Naive thymus-derived CD8-positive, alpha-beta T cell (primary cell): ENCODE measurements around the gene INPP5D. TPM values are rescaled to one million over a fixed set of nuclear protein-coding genes. Genes with fewer than 3 reads are reported as not detected.
"Not testable (repeated sequence)": the region's sequence is repeated elsewhere in the genome, so short reads cannot be mapped to it uniquely, and the experiment has no call there.

Source experiments
- ATAC-seq, 2 donors: fragments of 150-1000 bp; cut with Tn5 transposase in 1 of 2; sonication (Bioruptor Pico), chemical (Tn5 transposase) in 1 of 2; 1 replicate in 1 of 2; 2 replicates in 1 of 2; pipeline ENCODE4 v1.10.0; 2021; ENCODE audit warnings: mild to moderate bottlenecking in 2 of 2, moderate library complexity in 2 of 2
- POLR2A ChIA-PET: fragments of 350-600 bp; sonication (Branson Sonifier 250); formaldehyde crosslinking; loops from one replicate; lab custom pipeline; 2021; ENCODE audit warnings: antibody characterized with exemption; lab: Charles Lee
- DNase-seq, 10 donors: peaks; one replicate each; pipeline versions ENCODE4 v3.0.0 to v3.0.0-alpha.2; 2020 to 2022
- H3K27ac Mint-ChIP-seq, 10 donors: one replicate each; pipeline ENCODE4 v1.8.0; 2020 to 2022; ENCODE audit warnings: mild to moderate bottlenecking in 10 of 10, mixed read lengths in 10 of 10, moderate library complexity in 4 of 10, inconsistent platforms in 1 of 10
- H3K27me3 Mint-ChIP-seq, 5 donors: one replicate each; pipeline ENCODE4 v1.8.0; 2021 to 2022; ENCODE audit warnings: mixed read lengths in 5 of 5
- H3K36me3 Mint-ChIP-seq, 3 donors: one replicate each; pipeline ENCODE4 v1.8.0; 2020 to 2022; ENCODE audit warnings: mixed read lengths in 3 of 3, mild to moderate bottlenecking in 2 of 3, inconsistent platforms in 1 of 3
- H3K4me1 Mint-ChIP-seq, 4 donors: one replicate each; pipeline ENCODE4 v1.8.0; 2021 to 2022; ENCODE audit warnings: mixed read lengths in 4 of 4
- H3K4me3 Mint-ChIP-seq, 10 donors: one replicate each; pipeline ENCODE4 v1.8.0; 2020 to 2022; ENCODE audit warnings: mild to moderate bottlenecking in 10 of 10, mixed read lengths in 10 of 10, moderate library complexity in 6 of 10, inconsistent platforms in 1 of 10
- H3K9me3 Mint-ChIP-seq, 9 donors: one replicate each; pipeline ENCODE4 v1.8.0; 2020 to 2022; ENCODE audit warnings: mixed read lengths in 9 of 9, mild to moderate bottlenecking in 3 of 9, inconsistent platforms in 1 of 9, moderate library complexity in 1 of 9
- polyA plus RNA-seq, 3 donors: library from polyadenylated mRNA; unstranded; fragments of 300-500 nt; fragmentation: Illumina TruSeq; gene quantifications; one replicate each; pipeline ENCODE4 v1.2.3, GENCODE V29; 2021
- total RNA-seq, 8 experiments: library from RNA in 2 of 8; stranded (reverse) in 2 of 8; gene quantifications; one replicate each; pipeline ENCODE4 v1.2.3 and lab custom pipeline; 2021 to 2026

The INPP5D gene
- total RNA-seq (100 to 1,000 TPM; 123 to 124 TPM), polyA plus RNA-seq (10 to 100 TPM; 36.4 to 88.3 (median 44.7) TPM), total RNA-seq (lab: John Stamatoyannopoulos, UW) (64.8 to 215 (median 187) reads per million in 6 experiments)

GRCh38 chr2:233059797-233060500, at the start of gene INPP5D:
Gene INPP5D, plus strand, starts transcription at chr2:233060342. Its CDS starts 137 bp downstream, at chr2:233060479.
- DNase-seq (peak; percentile 52 to 87 (median 76)), ATAC-seq (peak; percentile 85 to 86)
- peak within 1 kb of the TSS; percentile 89 to 99 (median 94) for H3K4me3 Mint-ChIP-seq
- H3K27me3 Mint-ChIP-seq: no peaks in the 10 kb centered on the region
- peaks cover 29 to 47% (median 45%) of the 10 kb centered on the region in 4 donors for H3K4me1 Mint-ChIP-seq
- POLR2A ChIA-PET: interaction anchor here (0.5 to 5.7 kb wide), 29 partner anchors 9 to 1886 kb away, joined by 3 to 175 read pairs (median 4); partner anchors contain the start of gene ATG16L1
- peaks cover 0 to 7% (median 0%) of the 10 kb centered on the region in 3 donors for H3K36me3 Mint-ChIP-seq
- no peaks in the 10 kb centered on the region for H3K9me3 Mint-ChIP-seq
- H3K27ac Mint-ChIP-seq: peak within 1 kb of the TSS; percentile 92 to 99 (median 98)

GRCh38 chr2:233010569-233011267, 49.4 kb upstream of the INPP5D start:
- H3K9me3 Mint-ChIP-seq: peaks cover 0 to 1% (median 0%) of the 10 kb centered on the region in 9 donors
- H3K4me3 Mint-ChIP-seq: no peak overlapping the region
- no peak overlapping the region for H3K27ac Mint-ChIP-seq
- no peaks in the 10 kb centered on the region for H3K27me3 Mint-ChIP-seq
- DNase-seq: no peak
- peaks cover 0 to 6% (median 0%) of the 10 kb centered on the region in 4 donors for H3K4me1 Mint-ChIP-seq
- POLR2A ChIA-PET: no interaction called here
- peaks cover 0 to 2% (median 0%) of the 10 kb centered on the region in 3 donors for H3K36me3 Mint-ChIP-seq
- no peak for ATAC-seq

- H3K4me1 Mint-ChIP-seq: peaks cover 0 to 6% (median under 1%) of the 10 kb centered on the region in 4 donors
Measured at GRCh38 chr2:233011268-233011650, 48.9 kb upstream of the INPP5D start.

GRCh38 chr2:233011702-233012131, 48.4 kb upstream of the INPP5D start:
- POLR2A ChIA-PET: no interaction called here
- DNase-seq (no peak), ATAC-seq (no peak)
- peaks cover 0 to 6% (median 1%) of the 10 kb centered on the region in 4 donors for H3K4me1 Mint-ChIP-seq
- H3K4me3 Mint-ChIP-seq: no peak overlapping the region
- peaks cover 0 to 5% (median 0%) of the 10 kb centered on the region in 9 donors for H3K9me3 Mint-ChIP-seq
- no peaks in the 10 kb centered on the region for H3K27me3 Mint-ChIP-seq
- H3K36me3 Mint-ChIP-seq: peaks cover 0 to 2% (median 0%) of the 10 kb centered on the region in 3 donors
- H3K27ac Mint-ChIP-seq: no peak overlapping the region

More at GRCh38 chr2:233011268-233011650, 48.9 kb upstream of the INPP5D start:
- Mint-ChIP-seq H3K36me3 (peaks cover 0 to 3% (median 0%) of the 10 kb centered on the region in 3 donors), H3K4me3 (no peak overlapping the region), H3K27me3 (no peaks in the 10 kb centered on the region), H3K27ac (no peak overlapping the region), H3K9me3 (peaks cover 0 to 3% (median 0%) of the 10 kb centered on the region in 9 donors)
- POLR2A ChIA-PET: no interaction called here
- ATAC-seq (no peak), DNase-seq (no peak)

GRCh38 chr2:233012301-233012971, 47.7 kb upstream of the INPP5D start:
- POLR2A ChIA-PET: interaction anchor here (0.5 kb wide), 1 partner anchor 37 kb away, joined by 3 read pairs; no protein-coding TSS in a partner anchor
- DNase-seq (no peak), ATAC-seq (no peak)
- H3K4me3 Mint-ChIP-seq: no peak overlapping the region
- H3K27me3 Mint-ChIP-seq: no peaks in the 10 kb centered on the region
- H3K9me3 Mint-ChIP-seq: peaks cover 0 to 5% (median under 1%) of the 10 kb centered on the region in 9 donors
- peak overlapping the region in 1 of 10 donors; percentile 22 for H3K27ac Mint-ChIP-seq
- H3K36me3 Mint-ChIP-seq: peaks cover 0 to 4% (median 2%) of the 10 kb centered on the region in 3 donors
- H3K4me1 Mint-ChIP-seq: peaks cover 0 to 6% (median 1%) of the 10 kb centered on the region in 4 donors

GRCh38 chr2:233013027-233013461, 47.1 kb upstream of the INPP5D start, which contains the start of gene NGEF:
Gene NGEF, minus strand, starts transcription at chr2:233013256. Its CDS starts 38,366 bp downstream, at chr2:232974890.
- no peaks in the 10 kb centered on the region for H3K27me3 Mint-ChIP-seq
- peak within 1 kb of the TSS in 1 of 10 donors; percentile 33 for H3K4me3 Mint-ChIP-seq
- no peak for ATAC-seq
- POLR2A ChIA-PET: no interaction called here
- peaks cover 0 to 6% (median 1%) of the 10 kb centered on the region in 4 donors for H3K4me1 Mint-ChIP-seq
- H3K27ac Mint-ChIP-seq: peak within 1 kb of the TSS in 1 of 10 donors; percentile 22
- DNase-seq: no peak
- peaks cover 0 to 6% (median 5%) of the 10 kb centered on the region in 3 donors for H3K36me3 Mint-ChIP-seq
- peaks cover 0 to 7% (median 1%) of the 10 kb centered on the region in 9 donors for H3K9me3 Mint-ChIP-seq

GRCh38 chr2:233013650-233014049, 46.5 kb upstream of the INPP5D start:
- Mint-ChIP-seq H3K36me3 (peaks cover 0 to 6% (median 5%) of the 10 kb centered on the region in 3 donors), H3K4me3 (peak overlapping the region in 1 of 10 donors; percentile 33), H3K27me3 (no peaks in the 10 kb centered on the region), H3K9me3 (peaks cover 0 to 7% (median 1%) of the 10 kb centered on the region in 9 donors), H3K27ac (no peak overlapping the region), H3K4me1 (peaks cover 0 to 6% (median 1%) of the 10 kb centered on the region in 4 donors)
- POLR2A ChIA-PET: no interaction called here
- DNase-seq (no peak), ATAC-seq (no peak)

GRCh38 chr2:233015019-233015645, 45.0 kb upstream of the INPP5D start:
- peaks cover 0 to 6% (median 5%) of the 10 kb centered on the region in 3 donors for H3K36me3 Mint-ChIP-seq
- DNase-seq (no peak), ATAC-seq (no peak)
- no peak overlapping the region for H3K27ac Mint-ChIP-seq
- peaks cover 0 to 7% (median 1%) of the 10 kb centered on the region in 9 donors for H3K9me3 Mint-ChIP-seq
- H3K4me1 Mint-ChIP-seq: peaks cover 0 to 6% (median 1%) of the 10 kb centered on the region in 4 donors
- no peak overlapping the region for H3K4me3 Mint-ChIP-seq
- POLR2A ChIA-PET: no interaction called here
- no peaks in the 10 kb centered on the region for H3K27me3 Mint-ChIP-seq

GRCh38 chr2:233017947-233018346, 42.2 kb upstream of the INPP5D start:
- ATAC-seq (no peak), DNase-seq (no peak)
- peaks cover 0 to 12% (median 1%) of the 10 kb centered on the region in 9 donors for H3K9me3 Mint-ChIP-seq
- no peaks in the 10 kb centered on the region for H3K27me3 Mint-ChIP-seq
- H3K4me3 Mint-ChIP-seq: no peak overlapping the region
- peaks cover 0 to 6% (median 5%) of the 10 kb centered on the region in 3 donors for H3K36me3 Mint-ChIP-seq
- POLR2A ChIA-PET: no interaction called here
- H3K4me1 Mint-ChIP-seq: peaks cover 0 to 2% (median 0%) of the 10 kb centered on the region in 4 donors
- H3K27ac Mint-ChIP-seq: no peak overlapping the region

- H3K27me3 Mint-ChIP-seq, POLR2A ChIA-PET, H3K36me3 Mint-ChIP-seq: not testable (repeated sequence)
Measured at GRCh38 chr2:233019610-233020009, 40.5 kb upstream of the INPP5D start.

GRCh38 chr2:233020454-233020853, 39.7 kb upstream of the INPP5D start:
- Mint-ChIP-seq H3K36me3 (peaks cover 0 to 6% (median 5%) of the 10 kb centered on the region in 3 donors), H3K9me3 (peaks cover 0 to 12% (median 1%) of the 10 kb centered on the region in 9 donors), H3K27me3 (no peaks in the 10 kb centered on the region), H3K4me1 (peaks cover 0 to 2% (median 0%) of the 10 kb centered on the region in 4 donors), H3K4me3 (no peak overlapping the region), H3K27ac (peak overlapping the region in 1 of 10 donors; percentile 48)
- POLR2A ChIA-PET: no interaction called here
- ATAC-seq (no peak), DNase-seq (no peak)

More at GRCh38 chr2:233019610-233020009, 40.5 kb upstream of the INPP5D start:
- not testable (repeated sequence) for H3K4me3 Mint-ChIP-seq, ATAC-seq, H3K4me1 Mint-ChIP-seq, H3K27ac Mint-ChIP-seq, DNase-seq
- peaks cover 0 to 12% (median 1%) of the 10 kb centered on the region in 9 donors for H3K9me3 Mint-ChIP-seq
